Motor neuron (in vitro differentiated cells): ENCODE results near the gene DDX3X. TPM values are rescaled to one million over a fixed set of nuclear protein-coding genes. Genes with fewer than 3 reads are reported as not detected.
"Not testable (repeated sequence)": the region's sequence is repeated elsewhere in the genome, so short reads cannot be mapped to it uniquely, and the experiment has no call there.

Experiments
- ATAC-seq, 8 experiments: fragments of 200-7000 bp; cut with Tn5 transposase; replicated peaks in 6 of 8; 2 replicates each; pipeline ENCODE4 v1.8.0; 2021; ENCODE audit warnings: mild to moderate bottlenecking in 8 of 8, moderate library complexity in 8 of 8
- H3K27ac ChIP-seq, 2 donors: fragments of 250-450 bp; sonication (Bioruptor Pico); 2 replicates each; pipeline ENCODE4 v1.9.0; 2021; ENCODE audit warnings: antibody characterized with exemption in 2 of 2, mild to moderate bottlenecking in 2 of 2, moderate library complexity in 1 of 2
- H3K4me1 ChIP-seq, 2 donors: fragments of 250-450 bp; sonication (Bioruptor Pico); replicated peaks in 1 of 2; 2 replicates each; pipeline ENCODE4 v1.6.1; 2021; ENCODE audit warnings: antibody characterized with exemption in 2 of 2, mild to moderate bottlenecking in 2 of 2, moderate library complexity in 1 of 2
- H3K4me3 ChIP-seq, 5 donors: fragments of 250-450 bp; sonication (Bioruptor Pico); 2 replicates each; pipeline ENCODE4 v1.9.0; 2021; ENCODE audit warnings: antibody characterized with exemption in 5 of 5, mild to moderate bottlenecking in 5 of 5, moderate library complexity in 4 of 5
- WGBS, 10 experiments: fragments of 450-650 bp; shearing (Covaris generic); methylation state at CpG; one replicate each; pipeline ENCODE4 v1.0.0; 2022; 5-methylcytosine and 5-hydroxymethylcytosine counted together
- in situ Hi-C, 9 experiments: fragments of 400-800 bp; cut with MboI; loops; one replicate each; pipeline ENCODE4 v1.15.0; 2021; ENCODE audit warnings: low sequenced_read_pairs in 9 of 9, low pct_unique_long_range_greater_than_20kb in 2 of 9; ENCODE audit not compliant: unreplicated experiment in 9 of 9
- total RNA-seq, 8 experiments: library from RNA; unstranded; fragments of 300-600 nt; gene quantifications; 2 replicates each; pipeline versions ENCODE4 v1.2.3 to v1.2.4, GENCODE V29; 2022

The DDX3X gene
- total RNA-seq, 8 experiments from 2014 or later = 119 to 319 (median 167) TPM

- no peak overlapping the region for H3K27ac ChIP-seq
- H3K4me3 ChIP-seq = no peak overlapping the region
- in situ Hi-C loops = no loop called here
- 0 to 100% (median 80%) methylated on average over 1 to 2 of the region's 5 CpGs; no CpG with 5 or more reads in 5 of the 10 experiments for WGBS, 10 experiments
- H3K4me1 ChIP-seq = no peaks in the 10 kb centered on the region
- no peak for ATAC-seq
Measured at GRCh38 chrX:41313419-41313818, 20.5 kb upstream of the DDX3X start.

GRCh38 chrX:41314204-41314603 is 19.8 kb upstream of the DDX3X start:
- in situ Hi-C loops = no loop called here
- Histone ChIP-seq H3K27ac (no peak overlapping the region), H3K4me3 (no peak overlapping the region), H3K4me1 (no peaks in the 10 kb centered on the region)
- WGBS, 10 experiments = 60 to 100% (median 61%) methylated on average over 1 to 3 of the region's 4 CpGs; no CpG with 5 or more reads in 7 of the 10 experiments
- ATAC-seq = no peak

- no peaks in the 10 kb centered on the region for H3K4me1 ChIP-seq
- in situ Hi-C loops = no loop called here
- no peak overlapping the region for H3K4me3 ChIP-seq
- peak in 1 of 8 experiments; percentile 18 for ATAC-seq
- H3K27ac ChIP-seq = no peak overlapping the region
- 0% methylated on average over 2 of the region's 7 CpGs; no CpG with 5 or more reads in 9 of the 10 experiments for WGBS, 10 experiments
Measured at GRCh38 chrX:41314881-41315280, 19.1 kb upstream of the DDX3X start.

GRCh38 chrX:41316266-41316665 is 17.7 kb upstream of the DDX3X start:
- H3K4me3 ChIP-seq, H3K27ac ChIP-seq, in situ Hi-C loops, H3K4me1 ChIP-seq, ATAC-seq: not testable (repeated sequence)
- WGBS, 10 experiments = 40 to 100% (median 70%) methylated on average over 1 to 2 of the region's 2 CpGs; no CpG with 5 or more reads in 6 of the 10 experiments

- in situ Hi-C loops = no loop called here
- Histone ChIP-seq H3K4me1 (no peaks in the 10 kb centered on the region), H3K4me3 (no peak overlapping the region), H3K27ac (no peak overlapping the region)
- 40 to 100% (median 88%) methylated on average over 1 to 6 of the region's 6 CpGs; no CpG with 5 or more reads in 1 of the 10 experiments for WGBS, 10 experiments
- ATAC-seq = no peak
Measured at GRCh38 chrX:41317477-41318208, 16.3 kb upstream of the DDX3X start.

GRCh38 chrX:41320393-41320792 is 13.6 kb upstream of the DDX3X start:
- no peak overlapping the region for H3K27ac ChIP-seq
- H3K4me3 ChIP-seq = no peak overlapping the region
- in situ Hi-C loops = no loop called here
- ATAC-seq = no peak
- no peaks in the 10 kb centered on the region for H3K4me1 ChIP-seq
- WGBS, 10 experiments = 56 to 100% (median 79%) methylated on average over 1 to 5 of the region's 5 CpGs; no CpG with 5 or more reads in 4 of the 10 experiments

GRCh38 chrX:41322821-41323603 is 10.9 kb upstream of the DDX3X start:
- WGBS, 10 experiments = 33 to 100% (median 90%) methylated on average over 1 to 7 of the region's 20 CpGs; no CpG with 5 or more reads in 5 of the 10 experiments
- no peak overlapping the region for H3K27ac ChIP-seq
- in situ Hi-C loops = no loop called here
- H3K4me1 ChIP-seq = no peaks in the 10 kb centered on the region
- ATAC-seq = no peak
- H3K4me3 ChIP-seq = no peak overlapping the region

GRCh38 chrX:41326431-41326830 is 7.5 kb upstream of the DDX3X start:
- no peak for ATAC-seq
- Histone ChIP-seq H3K4me1 (peaks cover 0 to 4% of the 10 kb centered on the region in 2 donors), H3K27ac (no peak overlapping the region), H3K4me3 (no peak overlapping the region)
- in situ Hi-C loops = no loop called here
- WGBS, 10 experiments = 24 to 100% (median 83%) methylated on average over 1 to 4 of the region's 4 CpGs; no CpG with 5 or more reads in 2 of the 10 experiments

GRCh38 chrX:41327341-41327740 is 6.6 kb upstream of the DDX3X start:
- no peak overlapping the region for H3K4me3 ChIP-seq
- in situ Hi-C loops = no loop called here
- H3K27ac ChIP-seq = no peak overlapping the region
- ATAC-seq = no peak
- 47 to 100% methylated on average over 2 of the region's 3 CpGs; no CpG with 5 or more reads in 8 of the 10 experiments for WGBS, 10 experiments
- H3K4me1 ChIP-seq = peaks cover 0 to 13% of the 10 kb centered on the region in 2 donors

- in situ Hi-C loops = no loop called here
- WGBS, 10 experiments = 59 to 100% (median 90%) methylated on average over 1 to 3 of the region's 3 CpGs; no CpG with 5 or more reads in 6 of the 10 experiments
- Histone ChIP-seq H3K4me3 (no peak overlapping the region), H3K27ac (no peak overlapping the region), H3K4me1 (peaks cover 0 to 14% of the 10 kb centered on the region in 2 donors)
- no peak for ATAC-seq
Measured at GRCh38 chrX:41329101-41329500, 4.9 kb upstream of the DDX3X start.

GRCh38 chrX:41332005-41332404 is 2.0 kb upstream of the DDX3X start:
- in situ Hi-C loops = no loop called here
- ATAC-seq = no peak
- Histone ChIP-seq H3K27ac (peak overlapping the region in 1 of 2 donors; percentile 100), H3K4me1 (peaks cover 0 to 19% of the 10 kb centered on the region in 2 donors), H3K4me3 (peak overlapping the region; percentile 76 to 99 (median 97))
- WGBS, 10 experiments = 17 to 86% (median 47%) methylated on average over 1 to 4 of the region's 4 CpGs; no CpG with 5 or more reads in 6 of the 10 experiments

- Histone ChIP-seq H3K27ac (peak overlapping the region; percentile 98 to 100), H3K4me1 (peaks cover 0 to 19% of the 10 kb centered on the region in 2 donors), H3K4me3 (peak overlapping the region; percentile 76 to 99 (median 97))
- in situ Hi-C loops = no loop called here
- ATAC-seq = peak in 5 of 8 experiments; percentile 4 to 15 (median 10)
- 0 to 58% (median 16%) methylated on average over 1 to 8 of the region's 30 CpGs; no CpG with 5 or more reads in 4 of the 10 experiments for WGBS, 10 experiments
Measured at GRCh38 chrX:41332408-41333002, 1.5 kb upstream of the DDX3X start.
